Measurements from ENCODE around the gene CCDC187. TPM values are rescaled to one million over a fixed set of nuclear protein-coding genes. Genes with fewer than 3 reads are reported as not detected.

The CCDC187 gene
- total and polyA plus RNA-seq, 2 of the 8 experiments (the other 6 are each of a cell fraction or from before 2014, with no cell fraction given), result 0.02 TPM; not detected in 1

DNA sequence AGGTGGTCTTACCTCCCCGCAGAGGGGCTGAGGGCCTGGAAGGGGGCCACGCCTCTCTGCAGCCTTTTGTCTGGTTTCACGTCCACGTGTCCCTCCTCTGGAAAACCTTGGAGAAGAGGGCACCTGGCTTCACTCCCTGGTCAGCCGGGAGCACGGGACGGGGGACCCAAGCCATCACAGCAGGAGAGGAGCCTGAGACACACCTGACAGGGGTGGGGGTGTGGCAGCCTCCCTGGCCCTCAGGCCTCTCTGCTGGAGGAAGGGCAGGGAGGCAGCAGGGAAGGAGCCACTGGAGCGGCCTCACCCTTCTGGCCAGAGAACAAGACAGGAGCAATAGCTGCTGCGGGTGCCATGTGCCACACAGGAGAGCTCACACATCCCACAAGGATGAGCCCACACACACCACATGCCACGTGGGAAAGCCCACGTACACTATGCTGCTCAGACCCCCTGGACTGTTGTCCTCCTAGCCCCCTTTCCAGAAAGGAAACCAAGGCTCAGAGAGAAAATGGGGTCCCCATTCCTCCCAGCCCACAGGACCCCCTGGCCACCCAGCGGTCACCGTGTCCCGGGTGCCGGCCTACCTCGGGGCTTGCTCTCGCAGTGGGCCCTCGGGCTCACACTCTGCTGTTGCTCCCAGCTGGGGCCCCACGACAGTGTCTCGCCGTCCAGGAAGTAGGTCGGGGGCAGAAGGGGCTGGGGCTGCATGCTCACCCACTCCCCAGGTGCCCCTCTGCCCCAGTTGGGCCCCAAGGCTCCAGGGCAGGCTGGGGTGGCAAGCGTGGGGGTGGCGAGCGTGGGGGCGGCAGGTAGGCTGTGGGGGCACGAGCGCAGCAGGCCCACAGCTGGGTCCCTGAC lies 18.2 kb downstream of the CCDC187 start:
- Histone ChIP-seq H4K91ac (replicated peaks; ENCODE audit: insufficient read length, low read length) (no peak overlapping the region), H2BK20ac (ENCODE audit: low read length) (no peak overlapping the region), H4K20me1 (replicated peaks in 1 of 2; ENCODE audit: control insufficient read depth in 1 of 2, insufficient read depth in 2 of 2, low read length in 2 of 2) (no peaks in the 10 kb centered on the region), H3K9me3 (ENCODE audit: insufficient read depth in 2 of 2, low read depth in 1 of 2, low read length in 1 of 2) (no peaks in the 10 kb centered on the region), H3K79me1 (ENCODE audit: low read depth, low read length) (no peaks in the 10 kb centered on the region), H3K79me2 (ENCODE audit: control insufficient read depth in 1 of 2, insufficient read depth in 2 of 2, low read length in 2 of 2) (no peaks in the 10 kb centered on the region), H3K14ac (ENCODE audit: insufficient read length) (no peak overlapping the region), H2AFZ (ENCODE audit: low read length) (no peak overlapping the region), H3K4ac (replicated peaks; ENCODE audit: insufficient read length, low read depth, low read length) (no peak overlapping the region), H4K5ac (ENCODE audit: insufficient read length, low read depth, low read length) (no peak overlapping the region), H2AK5ac (ENCODE audit: low read depth, low read length) (no peak overlapping the region), H3K4me1 (replicated peaks in 1 of 4; ENCODE audit: control insufficient read depth in 3 of 4, insufficient read depth in 4 of 4, low read length in 3 of 4) (peaks cover 0 to 4% (median 2%) of the 10 kb centered on the region in 4 experiments; a peak in 3 of 7 replicates), H3K23ac (ENCODE audit: insufficient read length) (no peak overlapping the region), H2BK15ac (ENCODE audit: low read length) (no peak overlapping the region), H3K4me3 (ENCODE audit: extremely low read depth in 1 of 4, insufficient read depth in 2 of 4, low read depth in 3 of 4, low read length in 4 of 4) (no peak overlapping the region), H2BK12ac (ENCODE audit: low read depth, low read length) (no peak overlapping the region), H3K23me2 (ENCODE audit: low read depth, low read length) (no peaks in the 10 kb centered on the region), H2BK120ac (replicated peaks; ENCODE audit: low read depth, low read length) (no peak overlapping the region), H3K4me2 (ENCODE audit: insufficient read depth in 1 of 2, low read depth in 2 of 2, low read length in 2 of 2) (no peak overlapping the region), H2BK5ac (ENCODE audit: low read depth, low read length) (no peak overlapping the region), H3K18ac (ENCODE audit: extremely low read depth, low read length) (no peak overlapping the region), H4K8ac (ENCODE audit: extremely low read depth, insufficient read depth, low read length) (no peak overlapping the region), H3K27me3 (replicated peaks in 1 of 4; ENCODE audit: control insufficient read depth in 3 of 4, extremely low read depth in 1 of 4, insufficient read depth in 3 of 4, low read length in 3 of 4) (no peaks in the 10 kb centered on the region), H3K27ac (ENCODE audit: low read depth, low read length) (no peak overlapping the region), H3K36me3 (ENCODE audit: control insufficient read depth in 2 of 4, insufficient read depth in 4 of 4, low read length in 3 of 4) (no peaks in the 10 kb centered on the region), H3K9ac (replicated peaks in 1 of 4; ENCODE audit: extremely low read depth in 1 of 4, low read depth in 3 of 4, low read length in 3 of 4) (no peak overlapping the region), H3K56ac (replicated peaks; ENCODE audit: insufficient read length, low read depth, low read length) (no peak overlapping the region)
- DNase-seq (ENCODE audit: low read depth in 1 of 2, low spot score in 2 of 2) (no peak), FAIRE-seq (no peak)
- TF ChIP-seq, protein P1, sequence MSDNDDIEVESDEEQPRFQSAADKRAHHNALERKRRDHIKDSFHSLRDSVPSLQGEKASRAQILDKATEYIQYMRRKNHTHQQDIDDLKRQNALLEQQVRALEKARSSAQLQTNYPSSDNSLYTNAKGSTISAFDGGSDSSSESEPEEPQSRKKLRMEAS (IDR thresholded peaks at IDR 0.05), result no peak
- no peak for TF ChIP-seq PHF8 (conservative IDR thresholded peaks at IDR 0.05; ENCODE audit: low read depth, low read length)
- no peak for TF ChIP-seq SAP30 (IDR thresholded peaks at IDR 0.05; ENCODE audit: insufficient read depth, insufficient replicate concordance, low read length)
- TF ChIP-seq ASH2L (IDR thresholded peaks at IDR 0.05; ENCODE audit: low read length), result no peak
- no peak for TF ChIP-seq TAF7 (optimal IDR thresholded peaks at IDR 0.05; ENCODE audit: borderline replicate concordance, low read depth, low read length)
- no peak for TF ChIP-seq FOSL1 (IDR thresholded peaks at IDR 0.05; ENCODE audit: insufficient read depth, low read depth, low read length)
- WGBS, 2 experiments (ENCODE audit: extremely low coverage in 1 of 2, insufficient coverage in 1 of 2, insufficient read length in 1 of 2, insufficient replicate concordance in 2 of 2, low coverage in 1 of 2, low lambda C conversion rate in 2 of 2, missing lambda C conversion rate in 1 of 2), result 84% methylated on average over 18 of the region's 28 CpGs; no CpG with 5 or more reads in 1 of the 2 experiments
- POLR2A ChIA-PET (ENCODE audit: partially characterized antibody), result interaction anchor here (1.1 kb wide), 1 partner anchor 14 kb away, joined by 3 read pairs; no protein-coding TSS in a partner anchor
- CTCF ChIA-PET (ENCODE audit: partially characterized antibody), result interaction anchor here (0.7 to 5.2 kb wide), 10 partner anchors 11 to 144 kb away, joined by 3 to 21 read pairs (median 3); no protein-coding TSS in a partner anchor
